ENCODE results near the gene ESRRG.

The ESRRG gene

GRCh38 chr1:216742625-216743024, 19.4 kb upstream of the ESRRG start:
- Histone ChIP-seq H3K36me3 (replicated peaks; ENCODE audit: insufficient read depth, low read length) (no peaks in the 10 kb centered on the region), H4K20me1 (ENCODE audit: insufficient read depth, low read length) (no peaks in the 10 kb centered on the region), H3K27ac (ENCODE audit: low read length) (no peak overlapping the region), H3K4me1 (ENCODE audit: low read length) (no peaks in the 10 kb centered on the region), H3K4me2 (ENCODE audit: low read depth, low read length) (no peak overlapping the region), H3F3A (ENCODE audit: insufficient read depth, low read length) (no peaks in the 10 kb centered on the region), H3K4me3 (ENCODE audit: low read length) (no peak overlapping the region), H3K9me2 (replicated peaks; ENCODE audit: insufficient read depth, low read length) (no peaks in the 10 kb centered on the region), H3K79me2 (ENCODE audit: low read length) (no peaks in the 10 kb centered on the region), H3K9ac (ENCODE audit: low read length) (no peak overlapping the region), H3K27me3 (replicated peaks; ENCODE audit: insufficient read depth, low read length) (no peaks in the 10 kb centered on the region), H3K9me3 (replicated peaks; ENCODE audit: insufficient read depth, low read length) (no peaks in the 10 kb centered on the region), H2AFZ (ENCODE audit: low read length) (no peak overlapping the region)
- no peak for TF ChIP-seq EZH2 (optimal IDR thresholded peaks at IDR 0.05; ENCODE audit: low read depth, low read length)
- peak; percentile 58 for TF ChIP-seq CTCF (IDR thresholded peaks at IDR 0.05; ENCODE audit: low read length)
- DNase-seq, result peak; percentile 18

GRCh38 chr1:216740331-216740730, 17.1 kb upstream of the ESRRG start:
- Histone ChIP-seq H3F3A (ENCODE audit: insufficient read depth, low read length) (no peaks in the 10 kb centered on the region), H3K9me2 (replicated peaks; ENCODE audit: insufficient read depth, low read length) (no peaks in the 10 kb centered on the region), H2AFZ (ENCODE audit: low read length) (no peak overlapping the region), H3K27ac (ENCODE audit: low read length) (no peak overlapping the region), H3K27me3 (replicated peaks; ENCODE audit: insufficient read depth, low read length) (no peaks in the 10 kb centered on the region), H4K20me1 (ENCODE audit: insufficient read depth, low read length) (no peaks in the 10 kb centered on the region), H3K9ac (ENCODE audit: low read length) (no peak overlapping the region), H3K9me3 (replicated peaks; ENCODE audit: insufficient read depth, low read length) (no peaks in the 10 kb centered on the region), H3K36me3 (replicated peaks; ENCODE audit: insufficient read depth, low read length) (no peaks in the 10 kb centered on the region), H3K4me2 (ENCODE audit: low read depth, low read length) (no peak overlapping the region), H3K4me1 (ENCODE audit: low read length) (no peaks in the 10 kb centered on the region), H3K4me3 (ENCODE audit: low read length) (no peak overlapping the region), H3K79me2 (ENCODE audit: low read length) (no peaks in the 10 kb centered on the region)
- TF ChIP-seq EZH2 (optimal IDR thresholded peaks at IDR 0.05; ENCODE audit: low read depth, low read length) (no peak), EZH2phosphoT487 (IDR thresholded peaks at IDR 0.05; ENCODE audit: low read length) (no peak), CTCF (IDR thresholded peaks at IDR 0.05; ENCODE audit: low read length) (no peak)
- no peak for DNase-seq

- no peak overlapping the region for H3K27ac ChIP-seq (ENCODE audit: low read length)
- H3K27me3 ChIP-seq (replicated peaks; ENCODE audit: insufficient read depth, low read length), result no peaks in the 10 kb centered on the region
- no peaks in the 10 kb centered on the region for H3K4me1 ChIP-seq (ENCODE audit: low read length)
- no peaks in the 10 kb centered on the region for H3F3A ChIP-seq (ENCODE audit: insufficient read depth, low read length)
- no peaks in the 10 kb centered on the region for H3K79me2 ChIP-seq (ENCODE audit: low read length)
- H3K9me3 ChIP-seq (replicated peaks; ENCODE audit: insufficient read depth, low read length), result no peaks in the 10 kb centered on the region
- H4K20me1 ChIP-seq (ENCODE audit: insufficient read depth, low read length), result no peaks in the 10 kb centered on the region
- no peaks in the 10 kb centered on the region for H3K36me3 ChIP-seq (replicated peaks; ENCODE audit: insufficient read depth, low read length)
- H3K4me2 ChIP-seq (ENCODE audit: low read depth, low read length), result no peak overlapping the region
- no peaks in the 10 kb centered on the region for H3K9me2 ChIP-seq (replicated peaks; ENCODE audit: insufficient read depth, low read length)
- no peak overlapping the region for H2AFZ ChIP-seq (ENCODE audit: low read length)
- no peak overlapping the region for H3K9ac ChIP-seq (ENCODE audit: low read length)
- no peak for TF ChIP-seq CTCF (IDR thresholded peaks at IDR 0.05; ENCODE audit: low read length)
- no peak overlapping the region for H3K4me3 ChIP-seq (ENCODE audit: low read length)
- DNase-seq, result no peak
Observed at GRCh38 chr1:216739793-216740192, 16.6 kb upstream of the ESRRG start.

GRCh38 chr1:216732121-216732520, 8.9 kb upstream of the ESRRG start:
- Histone ChIP-seq H3K79me2 (ENCODE audit: low read length) (no peaks in the 10 kb centered on the region), H2AFZ (ENCODE audit: low read length) (no peak overlapping the region), H3K9ac (ENCODE audit: low read length) (no peak overlapping the region), H4K20me1 (ENCODE audit: insufficient read depth, low read length) (no peaks in the 10 kb centered on the region), H3K9me3 (replicated peaks; ENCODE audit: insufficient read depth, low read length) (no peaks in the 10 kb centered on the region), H3K4me2 (ENCODE audit: low read depth, low read length) (no peak overlapping the region), H3K4me3 (ENCODE audit: low read length) (no peak overlapping the region), H3K27me3 (replicated peaks; ENCODE audit: insufficient read depth, low read length) (no peaks in the 10 kb centered on the region), H3K36me3 (replicated peaks; ENCODE audit: insufficient read depth, low read length) (no peaks in the 10 kb centered on the region), H3K27ac (ENCODE audit: low read length) (no peak overlapping the region), H3F3A (ENCODE audit: insufficient read depth, low read length) (no peaks in the 10 kb centered on the region), H3K4me1 (ENCODE audit: low read length) (no peaks in the 10 kb centered on the region), H3K9me2 (replicated peaks; ENCODE audit: insufficient read depth, low read length) (no peaks in the 10 kb centered on the region)
- TF ChIP-seq CTCF (IDR thresholded peaks at IDR 0.05; ENCODE audit: low read length) (no peak), EZH2 (optimal IDR thresholded peaks at IDR 0.05; ENCODE audit: low read depth, low read length) (no peak), EZH2phosphoT487 (IDR thresholded peaks at IDR 0.05; ENCODE audit: low read length) (no peak)
- no peak for DNase-seq

Data from MM.1S (cell line).